Astrocyte of the cerebellum (primary cell): ENCODE data around the gene CNOT6.
"Not testable (repeated sequence)": the region's sequence is repeated elsewhere in the genome, so short reads cannot be mapped to it uniquely, and the experiment has no call there.

Source experiments
- DNase-seq: peaks from one replicate; pipeline ENCODE4 v3.0.0-alpha.2; 2011; ENCODE audit warnings: low read depth
- H3K4me3 ChIP-seq: 2 replicates; pipeline ENCODE4 v1.5.1; 2011; ENCODE audit warnings: mild to moderate bottlenecking, low read depth, low read length, moderate library complexity
- in situ Hi-C: cut with HindIII; loops from 2 replicates; pipeline ENCODE4 v1.10.0; 2017; ENCODE audit warnings: low sequenced_read_pairs
- TF ChIP-seq, protein P1 (sequence below): IDR thresholded peaks from 2 replicates; pipeline ENCODE4 v1.5.1; 2012; ENCODE audit warnings: low read length, low read depth, moderate library complexity, mild to moderate bottlenecking; ENCODE audit errors: missing control alignments

Gene CNOT6

DNA sequence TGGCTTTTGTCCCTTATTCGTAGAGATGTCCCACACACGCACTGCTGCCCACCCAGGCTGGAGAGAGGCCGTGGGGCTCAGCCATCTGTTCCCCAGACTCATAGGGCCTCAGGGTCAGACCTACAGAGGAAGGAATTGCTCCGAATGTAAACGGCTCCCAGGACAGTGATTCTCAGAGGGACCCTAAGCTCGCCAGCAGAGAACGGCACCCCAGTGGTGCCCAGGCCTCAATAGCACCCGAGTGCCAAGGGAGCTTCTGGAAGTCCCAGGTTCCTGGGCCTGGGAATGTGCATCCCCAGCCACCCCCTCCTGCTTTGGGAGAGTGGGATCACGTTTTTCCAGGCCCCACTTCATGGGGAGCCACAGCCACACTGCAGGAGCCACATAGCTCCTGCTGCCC, 32.9 kb upstream of the CNOT6 start:
- no peak for DNase-seq
- TF ChIP-seq, protein P1, sequence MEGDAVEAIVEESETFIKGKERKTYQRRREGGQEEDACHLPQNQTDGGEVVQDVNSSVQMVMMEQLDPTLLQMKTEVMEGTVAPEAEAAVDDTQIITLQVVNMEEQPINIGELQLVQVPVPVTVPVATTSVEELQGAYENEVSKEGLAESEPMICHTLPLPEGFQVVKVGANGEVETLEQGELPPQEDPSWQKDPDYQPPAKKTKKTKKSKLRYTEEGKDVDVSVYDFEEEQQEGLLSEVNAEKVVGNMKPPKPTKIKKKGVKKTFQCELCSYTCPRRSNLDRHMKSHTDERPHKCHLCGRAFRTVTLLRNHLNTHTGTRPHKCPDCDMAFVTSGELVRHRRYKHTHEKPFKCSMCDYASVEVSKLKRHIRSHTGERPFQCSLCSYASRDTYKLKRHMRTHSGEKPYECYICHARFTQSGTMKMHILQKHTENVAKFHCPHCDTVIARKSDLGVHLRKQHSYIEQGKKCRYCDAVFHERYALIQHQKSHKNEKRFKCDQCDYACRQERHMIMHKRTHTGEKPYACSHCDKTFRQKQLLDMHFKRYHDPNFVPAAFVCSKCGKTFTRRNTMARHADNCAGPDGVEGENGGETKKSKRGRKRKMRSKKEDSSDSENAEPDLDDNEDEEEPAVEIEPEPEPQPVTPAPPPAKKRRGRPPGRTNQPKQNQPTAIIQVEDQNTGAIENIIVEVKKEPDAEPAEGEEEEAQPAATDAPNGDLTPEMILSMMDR = no peak
- H3K4me3 ChIP-seq = no peak overlapping the region
- in situ Hi-C loops = no loop called here

DNA sequence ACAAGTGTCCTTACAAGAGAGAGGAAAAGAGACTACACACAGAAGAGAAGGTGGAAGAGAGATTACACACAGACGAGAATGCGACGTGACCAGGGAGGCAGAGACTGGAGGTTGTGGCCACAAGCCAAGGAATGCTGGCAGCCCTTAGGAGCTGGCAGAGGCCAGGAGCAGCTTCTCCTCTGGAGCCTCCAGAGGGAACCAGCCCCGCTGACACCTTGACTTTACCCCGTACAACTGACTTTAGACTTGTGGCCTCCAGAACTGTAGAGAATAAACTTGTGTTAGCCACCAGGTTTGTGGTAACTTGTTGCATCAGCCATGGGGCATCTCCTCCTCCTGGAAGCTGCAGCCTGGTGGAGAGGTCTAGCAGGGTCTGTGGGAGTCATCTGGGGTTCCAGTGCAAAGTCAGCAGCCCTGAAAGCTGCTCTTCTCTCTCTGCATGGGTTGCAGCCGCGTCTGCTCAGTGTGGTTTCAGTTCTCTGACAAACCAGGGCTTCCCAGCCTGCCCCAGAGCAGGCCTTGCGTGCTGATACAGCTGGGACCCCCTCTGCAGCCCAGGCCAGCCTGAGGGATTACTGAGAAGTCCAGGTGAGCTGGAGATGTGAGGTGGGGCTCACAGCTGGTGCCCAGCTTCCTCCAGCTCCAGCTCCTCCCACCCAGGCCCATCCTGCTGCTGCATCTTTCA, 30.8 kb upstream of the CNOT6 start:
- in situ Hi-C loops = no loop called here
- DNase-seq = no peak
- TF ChIP-seq, protein P1 = no peak
- H3K4me3 ChIP-seq = no peak overlapping the region

DNA sequence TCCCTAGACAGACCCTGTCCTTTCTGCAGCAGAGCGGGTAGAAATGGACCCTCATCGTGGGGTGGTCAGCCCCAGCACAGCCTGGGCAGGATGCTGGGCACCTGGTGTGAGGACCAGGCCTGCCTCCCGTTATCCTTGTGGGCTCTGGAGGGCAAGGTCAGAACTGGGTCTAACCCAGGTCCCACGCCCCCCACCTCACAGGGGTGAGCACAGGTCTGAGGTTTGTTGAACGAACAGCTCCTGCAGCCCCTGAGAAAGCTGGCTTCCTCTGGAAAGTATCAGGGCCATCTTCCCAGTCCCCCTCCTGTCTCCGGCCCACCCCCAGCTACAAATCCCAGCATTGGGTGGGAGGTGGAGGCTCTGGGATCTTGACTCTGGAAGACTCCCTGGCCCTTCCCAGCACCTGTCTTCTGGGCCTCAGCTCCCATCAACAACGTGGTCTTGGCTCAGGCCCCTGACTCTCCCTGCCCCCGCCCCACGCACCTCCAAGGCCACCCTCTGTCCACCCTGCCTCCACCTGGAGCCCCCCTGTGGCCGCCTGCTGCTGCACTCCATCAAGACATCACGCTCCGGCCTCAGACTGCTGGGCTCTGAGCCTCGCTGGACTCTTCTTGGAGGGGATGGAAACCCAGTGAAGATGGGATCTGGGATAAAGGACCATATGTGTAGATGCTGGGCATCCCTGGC, 30.1 kb upstream of the CNOT6 start:
- DNase-seq = no peak
- TF ChIP-seq, protein P1 = no peak
- in situ Hi-C loops = no loop called here
- no peak overlapping the region for H3K4me3 ChIP-seq

DNA sequence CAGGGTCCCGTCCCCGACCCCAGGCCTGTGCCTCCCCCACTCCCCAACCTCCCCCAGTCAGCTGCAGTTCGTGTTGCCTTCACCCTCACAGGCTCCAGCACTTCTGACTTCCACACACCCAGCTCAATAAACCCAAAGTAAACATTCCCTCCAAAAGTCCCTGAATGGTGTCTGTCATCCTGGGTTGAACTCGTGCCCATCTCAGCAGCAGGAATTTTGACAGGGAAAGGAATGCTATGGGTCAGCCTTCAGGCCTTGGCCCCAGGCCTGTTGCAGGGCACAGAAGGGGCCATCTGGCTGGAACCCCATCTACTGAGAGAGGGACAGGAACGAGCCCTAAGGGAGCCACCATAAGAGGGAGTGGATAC, 29.6 kb upstream of the CNOT6 start:
- DNase-seq = no peak
- TF ChIP-seq, protein P1 = no peak
- in situ Hi-C loops = no loop called here
- no peak overlapping the region for H3K4me3 ChIP-seq

DNA sequence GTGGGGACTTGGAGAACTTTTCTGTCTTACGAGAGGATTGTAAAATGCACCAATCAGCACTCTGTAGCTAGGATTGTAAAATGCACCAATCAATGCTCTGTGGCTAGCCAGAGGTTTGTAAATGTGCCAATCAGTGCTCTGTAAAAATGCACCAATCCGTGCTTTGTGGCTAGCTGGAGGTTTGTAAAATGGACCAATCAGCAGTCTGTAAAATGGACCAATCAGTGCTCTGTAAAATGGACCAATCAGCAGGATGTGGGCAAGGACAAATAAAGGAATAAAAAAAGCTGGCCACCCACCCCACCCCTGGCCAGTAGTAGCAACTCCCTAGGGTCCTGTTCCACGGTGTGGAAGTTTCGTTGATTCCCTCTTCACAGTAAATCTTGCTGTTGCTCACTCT, 29.1 kb upstream of the CNOT6 start:
- in situ Hi-C loops = not testable (repeated sequence)

DNA sequence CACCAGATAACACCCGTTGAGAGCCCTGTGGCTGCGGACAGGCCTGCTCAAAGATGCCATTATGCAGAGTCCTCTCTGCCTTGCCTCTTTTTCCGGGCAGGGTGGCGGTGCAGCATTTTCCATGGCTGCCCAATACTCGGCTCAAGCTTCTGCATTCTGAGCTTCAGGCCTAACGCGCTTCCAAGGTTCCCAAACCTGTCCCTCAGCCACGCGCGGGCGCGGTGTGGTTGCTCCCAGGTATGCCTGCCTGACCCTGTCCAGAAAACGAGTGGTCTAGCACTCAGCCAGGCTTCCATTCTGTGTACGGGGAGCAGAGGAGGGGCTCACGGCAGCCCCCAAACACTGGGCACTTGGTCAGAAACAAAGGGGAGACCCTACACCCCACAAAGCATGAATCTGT, 27.9 kb upstream of the CNOT6 start:
- in situ Hi-C loops = no loop called here
- no peak for DNase-seq
- TF ChIP-seq, protein P1 = no peak
- no peak overlapping the region for H3K4me3 ChIP-seq

More for the DNA sequence above, 29.1 kb upstream of the CNOT6 start:
- not testable (repeated sequence) for DNase-seq, H3K4me3 ChIP-seq
